GM13977 (cell line): Measurements from ENCODE around the gene PRSS56.

Experiments used
- DNase-seq: peaks from one replicate; pipeline ENCODE4 v3.0.0; 2012; ENCODE audit warnings: low spot score
- CTCF ChIP-seq: IDR thresholded peaks from 2 replicates; pipeline ENCODE4 v1.5.1; 2012; ENCODE audit warnings: mild to moderate bottlenecking, control low read depth; ENCODE audit not compliant: insufficient read depth; ENCODE audit errors: extremely low read depth, missing control alignments
- in situ Hi-C: fragments of 300-500 bp; cut with MboI; formaldehyde crosslinking; loops from one replicate; pipeline ENCODE4 v1.12.0; 2022; ENCODE audit warnings: low sequenced_read_pairs, low pct_unique_long_range_greater_than_20kb, mixed read lengths, inconsistent platforms; ENCODE audit not compliant: unreplicated experiment

Gene PRSS56

GRCh38 chr2:232573771-232574435 lies 53.7 kb downstream of the PRSS56 start:
- TF ChIP-seq CTCF, result no peak
- in situ Hi-C loops, result no loop called here
- DNase-seq, result no peak

- no peak for TF ChIP-seq CTCF
- DNase-seq, result no peak
- in situ Hi-C loops, result no loop called here
These were observed 54.7 kb downstream of the PRSS56 start for GRCh38 chr2:232574674-232575403.
